GM21576 (cell line): ENCODE results near the gene LRRC70.

ENCODE experiments used
- ATAC-seq: cut with Tn5 transposase; IDR thresholded peaks from one replicate; pipeline ENCODE4 v1.9.1; 2021; ENCODE audit warnings: mild to moderate bottlenecking, moderate library complexity; ENCODE audit not compliant: unreplicated experiment

The LRRC70 gene

GRCh38 chr5:62574599-62574998 is 4.0 kb upstream of the LRRC70 start:
- peak; percentile 53 for ATAC-seq

DNA sequence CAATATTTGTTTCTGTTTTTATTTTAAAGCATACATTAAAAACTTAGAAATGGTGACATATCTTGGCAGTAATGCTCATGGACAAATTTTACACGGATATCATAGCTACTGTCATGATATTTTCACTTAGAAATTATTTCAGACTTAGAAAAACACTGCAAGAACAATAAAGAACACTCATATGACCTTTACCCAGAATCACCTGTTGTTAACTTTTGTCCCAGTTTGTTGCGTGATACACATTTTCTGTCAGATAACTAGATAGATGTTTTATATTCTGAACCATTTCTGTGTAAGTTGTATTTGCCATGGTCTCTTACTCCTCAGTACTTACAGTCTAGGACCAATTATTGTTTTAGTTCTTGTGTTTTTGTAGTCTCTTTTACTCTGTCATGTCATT is 3.6 kb upstream of the LRRC70 start:
- no peak for ATAC-seq

DNA sequence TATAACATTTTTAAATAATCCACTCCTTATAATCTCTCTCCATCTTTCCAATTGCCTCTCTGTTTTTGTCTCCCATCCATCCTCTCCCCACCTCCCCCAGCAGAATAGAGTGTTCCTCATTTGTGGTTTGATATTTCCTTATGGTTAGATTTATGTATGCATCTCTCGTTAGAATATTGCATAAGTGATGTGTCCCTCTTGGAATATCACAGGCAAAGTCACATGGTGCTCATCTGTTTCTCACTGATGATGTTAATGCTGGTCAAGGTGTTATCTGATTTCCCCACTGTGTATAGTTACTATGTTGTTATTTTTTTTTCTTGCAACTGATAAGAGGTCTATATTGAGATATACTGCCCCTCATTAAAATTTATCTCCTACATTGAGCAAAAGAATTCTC is 3.1 kb upstream of the LRRC70 start:
- no peak for ATAC-seq

DNA sequence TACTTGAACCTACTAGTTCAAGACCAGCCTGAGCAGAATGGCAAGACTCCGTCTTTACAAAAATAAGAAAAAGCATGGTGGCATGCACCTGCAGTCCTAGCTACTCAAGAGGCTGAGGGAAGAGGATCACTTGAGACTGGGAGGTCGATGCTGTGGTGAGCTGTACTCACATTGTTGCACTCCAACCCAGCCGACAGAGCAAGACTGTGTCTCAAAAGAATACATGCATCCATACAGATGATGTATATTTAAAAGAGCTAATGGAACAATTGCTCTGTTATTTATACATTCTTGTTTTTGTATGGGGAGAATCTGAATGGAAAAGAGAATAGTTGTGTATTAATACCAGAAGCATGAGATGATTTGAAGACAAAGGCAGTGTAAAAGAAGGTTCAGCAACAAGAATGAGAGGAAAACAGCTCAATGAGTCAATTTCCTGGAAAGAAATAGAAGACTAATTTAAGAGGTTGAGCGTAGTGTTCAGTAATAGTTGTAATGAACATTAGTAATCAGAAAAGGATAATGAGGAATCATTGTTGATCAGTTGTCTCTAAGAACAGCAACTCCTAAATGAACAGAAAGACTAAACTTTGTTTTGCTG is 1.9 kb upstream of the LRRC70 start:
- no peak for ATAC-seq

DNA sequence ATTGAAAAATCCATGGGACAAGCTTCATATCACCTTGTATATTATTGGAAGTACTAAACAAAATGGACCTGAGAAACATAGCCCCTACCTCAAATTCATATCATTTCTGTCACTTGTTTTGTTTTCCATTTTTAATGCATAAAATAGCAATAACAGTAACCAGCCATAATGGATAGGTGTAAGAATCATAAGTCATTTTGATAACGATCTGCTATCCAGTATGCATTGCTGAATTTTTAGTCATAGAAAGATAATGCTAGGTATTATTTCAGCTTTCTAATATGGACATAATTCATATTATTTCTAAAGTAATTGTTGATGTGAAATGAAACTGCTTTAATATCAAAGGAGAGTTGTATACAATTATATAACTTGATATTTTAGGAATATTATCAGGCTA is 1.1 kb upstream of the LRRC70 start:
- no peak for ATAC-seq

DNA sequence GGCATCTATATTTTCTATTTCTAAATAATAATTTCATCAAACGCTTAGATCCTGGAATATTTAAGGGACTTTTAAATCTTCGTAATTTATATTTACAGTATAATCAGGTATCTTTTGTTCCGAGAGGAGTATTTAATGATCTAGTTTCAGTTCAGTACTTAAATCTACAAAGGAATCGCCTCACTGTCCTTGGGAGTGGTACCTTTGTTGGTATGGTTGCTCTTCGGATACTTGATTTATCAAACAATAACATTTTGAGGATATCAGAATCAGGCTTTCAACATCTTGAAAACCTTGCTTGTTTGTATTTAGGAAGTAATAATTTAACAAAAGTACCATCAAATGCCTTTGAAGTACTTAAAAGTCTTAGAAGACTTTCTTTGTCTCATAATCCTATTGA is 1.1 kb downstream of the LRRC70 start:
- ATAC-seq: no peak

GRCh38 chr5:62581836-62582597 is 3.4 kb downstream of the LRRC70 start:
- ATAC-seq: no peak

- ATAC-seq: no peak
These were observed 5.8 kb downstream of the LRRC70 start for GRCh38 chr5:62584391-62584790.

- no peak for ATAC-seq
These were observed 6.7 kb downstream of the LRRC70 start for GRCh38 chr5:62585306-62585705.

- no peak for ATAC-seq
These were observed 7.1 kb downstream of the LRRC70 start for GRCh38 chr5:62585751-62586150.

- no peak for ATAC-seq
These were observed 9.1 kb downstream of the LRRC70 start for GRCh38 chr5:62587737-62588136.

DNA sequence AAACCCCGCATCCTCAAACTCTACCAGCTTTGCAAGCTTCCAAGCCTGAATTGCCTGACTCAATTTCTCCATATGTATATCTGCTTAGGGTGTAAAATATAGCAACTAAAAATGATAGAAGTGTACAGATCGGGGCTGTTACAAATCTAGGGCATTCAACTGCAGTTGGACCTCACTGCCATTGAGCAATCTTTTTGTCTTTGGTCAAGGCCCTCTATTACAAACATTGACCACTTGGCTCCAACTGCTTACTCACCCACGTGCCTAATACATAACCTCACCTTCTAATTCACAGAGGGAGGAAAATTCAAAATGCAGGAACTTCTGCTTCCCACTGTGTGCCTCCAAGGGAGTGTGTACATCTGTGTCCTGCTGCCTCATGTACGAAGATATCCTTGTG is 10.0 kb downstream of the LRRC70 start:
- no peak for ATAC-seq

DNA sequence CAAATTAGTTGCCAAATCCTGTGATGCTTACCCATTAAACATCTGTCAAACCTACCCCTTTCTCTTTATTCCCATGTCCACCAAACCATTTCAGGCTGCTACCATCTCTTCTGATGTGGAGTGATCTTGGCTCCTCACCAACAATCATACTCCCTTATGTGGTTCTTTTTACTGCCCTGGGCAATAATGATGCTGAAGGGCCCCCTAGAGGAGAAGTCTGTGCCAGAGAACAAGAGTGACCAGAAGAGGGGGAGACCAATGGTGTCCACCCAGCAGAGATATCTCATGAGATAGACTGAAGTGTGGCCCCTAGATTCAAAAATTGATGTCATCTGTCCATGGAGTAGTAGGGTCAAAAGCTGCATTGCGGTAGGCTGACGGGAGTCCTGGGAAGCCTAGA is 10.9 kb downstream of the LRRC70 start:
- ATAC-seq: no peak

- no peak for ATAC-seq
These were observed 11.8 kb downstream of the LRRC70 start for GRCh38 chr5:62590387-62590786.

DNA sequence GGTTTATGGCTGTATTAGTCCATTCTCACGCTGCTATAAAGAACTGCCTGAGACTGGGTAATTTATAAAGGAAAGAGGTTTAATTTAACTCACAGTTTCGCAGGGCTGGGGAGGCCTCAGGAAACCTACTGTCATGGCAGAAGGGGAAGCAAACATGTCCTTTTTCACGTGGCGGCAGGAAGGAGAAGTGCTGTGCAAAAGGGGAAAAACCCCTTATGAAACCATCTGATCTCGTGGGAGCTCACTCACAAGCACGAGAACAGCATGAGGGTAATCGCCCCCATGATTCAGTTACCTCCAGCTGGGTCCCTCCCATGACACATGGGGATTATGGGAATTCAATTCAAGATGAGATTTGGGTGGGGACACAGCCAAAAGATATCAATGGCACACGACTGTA is 13.9 kb downstream of the LRRC70 start:
- no peak for ATAC-seq

GRCh38 chr5:62593331-62593730 is 14.7 kb downstream of the LRRC70 start:
- no peak for ATAC-seq

GRCh38 chr5:62594364-62594984 is 15.9 kb downstream of the LRRC70 start:
- ATAC-seq: no peak

GRCh38 chr5:62596096-62596495 is 17.5 kb downstream of the LRRC70 start:
- ATAC-seq: no peak

- no peak for ATAC-seq
These were observed 18.1 kb downstream of the LRRC70 start for GRCh38 chr5:62596691-62597090.

DNA sequence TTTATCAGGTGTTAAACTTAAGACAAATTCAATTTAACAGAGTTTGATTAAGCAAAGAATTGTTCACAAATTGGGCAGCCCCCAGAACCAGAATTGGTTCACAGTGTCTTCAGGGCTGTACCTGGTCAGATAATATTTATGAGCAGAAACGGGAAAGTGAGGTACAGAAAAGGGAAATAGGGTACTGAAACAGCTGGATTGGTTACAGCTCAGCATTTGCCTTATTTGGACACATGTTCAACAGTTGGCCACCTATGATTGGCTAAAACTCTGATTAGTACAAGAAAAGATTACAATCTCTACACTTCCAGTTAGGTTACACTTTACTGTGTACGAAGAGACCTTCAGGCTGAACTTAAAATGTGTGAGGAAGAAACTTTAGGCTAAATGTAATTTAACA is 18.7 kb downstream of the LRRC70 start:
- no peak for ATAC-seq

DNA sequence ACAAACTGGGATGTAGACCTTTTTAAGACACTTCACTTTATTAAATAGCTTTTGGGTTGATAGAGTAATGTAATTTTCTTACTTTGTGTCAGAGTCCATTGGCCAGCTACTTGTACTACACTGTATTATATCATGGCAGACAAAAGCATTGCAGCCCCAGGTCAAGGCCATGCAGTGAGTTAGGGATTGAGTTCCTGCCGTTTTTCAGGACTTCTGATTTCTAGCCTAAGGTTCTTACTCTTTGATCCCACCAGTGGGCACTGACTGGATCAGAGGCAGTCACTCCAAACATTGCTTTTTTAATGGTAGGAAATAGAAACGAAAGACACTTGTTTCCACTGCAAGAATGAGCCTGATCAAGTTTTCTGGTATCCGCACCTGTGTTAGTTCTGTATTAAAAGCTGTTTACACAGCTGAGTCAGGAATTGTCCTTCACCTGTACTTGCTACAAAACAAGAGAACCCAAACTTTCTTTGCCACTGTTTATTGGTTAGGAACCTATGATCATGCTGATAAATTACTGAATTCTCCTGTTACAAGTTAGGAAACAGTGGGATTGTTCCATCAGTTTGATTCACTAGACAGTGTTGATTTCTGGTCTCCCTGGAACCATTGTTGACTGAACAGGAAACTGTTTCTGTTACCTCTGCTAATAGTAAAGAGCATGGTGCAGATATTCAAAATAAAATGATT is 22.1 kb downstream of the LRRC70 start:
- ATAC-seq: no peak

DNA sequence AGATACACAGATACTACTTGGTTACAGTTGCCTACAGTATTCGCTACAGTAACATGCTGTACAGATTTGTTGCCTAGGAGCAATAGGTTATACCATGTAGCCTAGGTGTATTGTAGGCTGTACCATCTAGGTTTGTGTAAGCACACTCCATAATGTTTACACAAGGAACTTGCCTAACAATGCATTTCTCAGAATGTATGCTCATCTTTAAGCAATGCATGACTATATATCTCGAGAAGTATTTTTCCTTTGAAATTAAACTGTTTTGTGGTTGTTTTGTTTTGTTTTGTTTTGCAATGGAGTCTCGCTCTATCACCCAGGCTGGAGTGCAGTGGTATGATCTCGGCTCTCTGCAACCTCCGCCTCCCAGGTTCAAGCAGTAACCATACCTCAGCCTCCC is 25.3 kb downstream of the LRRC70 start:
- ATAC-seq: no peak
